Testis (tissue), 2 donors: ENCODE results near the gene TBXAS1.

ENCODE experiments used
- CTCF ChIP-seq, 3 experiments: fragments of 450-650 bp in 2 of 3; fragments of 200-600 bp in 1 of 3; sonication (generic) in 1 of 3; IDR thresholded peaks; one replicate each; pipeline ENCODE4 v1.5.1; 2016 to 2019; ENCODE audit warnings: antibody characterized with exemption in 3 of 3, mild to moderate bottlenecking in 2 of 3, moderate library complexity in 1 of 3
- POLR2A ChIP-seq: fragments of 450-650 bp; IDR thresholded peaks from one replicate; pipeline ENCODE4 v1.6.1; 2017; ENCODE audit warnings: antibody characterized with exemption, mild to moderate bottlenecking, moderate library complexity

- TF ChIP-seq CTCF (IDR thresholded peaks at IDR 0.05) (no peak), POLR2A (no peak)
Observed at GRCh38 chr7:139886899-139887298, 57.8 kb downstream of the TBXAS1 start.
